ENCODE measurements around the gene RARG. TPM values are rescaled to one million over a fixed set of nuclear protein-coding genes. Genes with fewer than 3 reads are reported as not detected.

The RARG gene
- total RNA-seq, 6 experiments from 2014 or later = 47.2 to 80.5 (median 71.0) TPM

DNA sequence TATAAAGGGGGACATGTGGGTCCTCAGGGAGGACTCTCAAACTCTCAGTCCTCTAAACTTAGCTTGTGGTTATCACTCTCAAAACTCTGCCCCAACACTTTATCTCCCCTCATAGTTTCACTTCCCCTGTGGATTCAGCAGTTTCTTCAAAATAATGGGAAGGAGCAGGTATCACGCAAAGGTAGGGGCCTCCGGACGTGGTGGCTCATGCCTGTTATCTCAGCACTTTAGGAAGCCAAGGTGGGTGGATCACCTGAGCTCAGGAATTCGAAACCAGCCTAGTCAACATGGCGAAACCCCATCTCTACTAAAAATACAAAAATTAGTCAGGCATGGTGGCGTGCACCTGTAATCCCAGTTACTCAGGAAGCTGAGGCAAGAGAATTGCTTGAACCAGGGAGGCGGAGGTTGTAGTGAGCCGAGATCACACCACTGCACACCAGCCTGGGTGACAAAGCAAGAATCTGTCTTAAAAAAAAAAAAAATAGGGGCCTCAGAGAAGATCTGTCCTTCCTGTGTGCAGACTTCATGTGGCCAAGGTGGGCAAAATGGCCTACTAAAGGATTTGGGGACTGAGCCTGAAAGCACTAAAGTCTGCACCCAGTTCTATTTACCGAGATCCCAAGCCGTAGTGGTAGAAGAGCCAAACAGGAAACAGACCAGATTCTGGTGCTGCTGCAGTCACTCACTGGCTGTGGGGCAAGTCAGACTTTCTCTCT lies 31.4 kb downstream of the RARG start:
- Mint-ChIP-seq H3K27ac (peak overlapping the region; percentile 59), H3K36me3 (ENCODE audit: low read depth) (no peaks in the 10 kb centered on the region), H3K4me3 (no peak overlapping the region), H3K27me3 (ENCODE audit: insufficient read depth) (peaks cover 4% of the 10 kb centered on the region; the same call in 1 of the 2 replicates), H3K4me1 (ENCODE audit: low read depth) (peaks cover 30% of the 10 kb centered on the region), H3K9me3 (no peaks in the 10 kb centered on the region)
- no peak for DNase-seq
- TF ChIP-seq, protein P1, sequence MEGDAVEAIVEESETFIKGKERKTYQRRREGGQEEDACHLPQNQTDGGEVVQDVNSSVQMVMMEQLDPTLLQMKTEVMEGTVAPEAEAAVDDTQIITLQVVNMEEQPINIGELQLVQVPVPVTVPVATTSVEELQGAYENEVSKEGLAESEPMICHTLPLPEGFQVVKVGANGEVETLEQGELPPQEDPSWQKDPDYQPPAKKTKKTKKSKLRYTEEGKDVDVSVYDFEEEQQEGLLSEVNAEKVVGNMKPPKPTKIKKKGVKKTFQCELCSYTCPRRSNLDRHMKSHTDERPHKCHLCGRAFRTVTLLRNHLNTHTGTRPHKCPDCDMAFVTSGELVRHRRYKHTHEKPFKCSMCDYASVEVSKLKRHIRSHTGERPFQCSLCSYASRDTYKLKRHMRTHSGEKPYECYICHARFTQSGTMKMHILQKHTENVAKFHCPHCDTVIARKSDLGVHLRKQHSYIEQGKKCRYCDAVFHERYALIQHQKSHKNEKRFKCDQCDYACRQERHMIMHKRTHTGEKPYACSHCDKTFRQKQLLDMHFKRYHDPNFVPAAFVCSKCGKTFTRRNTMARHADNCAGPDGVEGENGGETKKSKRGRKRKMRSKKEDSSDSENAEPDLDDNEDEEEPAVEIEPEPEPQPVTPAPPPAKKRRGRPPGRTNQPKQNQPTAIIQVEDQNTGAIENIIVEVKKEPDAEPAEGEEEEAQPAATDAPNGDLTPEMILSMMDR (IDR thresholded peaks at IDR 0.05) = no peak

DNA sequence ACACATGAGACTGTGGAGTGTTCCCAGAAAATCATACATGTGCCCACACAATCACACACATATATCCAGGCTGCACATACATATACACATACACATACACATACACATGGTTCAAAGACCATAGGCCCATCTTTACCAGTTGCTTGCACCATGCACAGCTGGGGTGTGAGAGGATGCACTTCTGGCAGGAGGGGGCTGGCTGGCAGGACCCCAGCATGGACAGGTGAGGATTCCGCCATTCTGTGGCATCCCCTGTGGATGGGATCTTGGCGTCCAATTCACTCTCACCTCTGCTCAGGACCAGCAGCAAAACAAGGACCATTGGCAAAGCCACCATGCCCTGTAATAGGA lies 31.9 kb downstream of the RARG start:
- peaks cover 26% of the 10 kb centered on the region for H3K4me1 Mint-ChIP-seq (ENCODE audit: low read depth)
- TF ChIP-seq, protein P1 (IDR thresholded peaks at IDR 0.05) = no peak
- H3K27me3 Mint-ChIP-seq (ENCODE audit: insufficient read depth) = peaks cover 4% of the 10 kb centered on the region; the same call in 1 of the 2 replicates
- H3K36me3 Mint-ChIP-seq (ENCODE audit: low read depth) = no peaks in the 10 kb centered on the region
- no peak overlapping the region for H3K27ac Mint-ChIP-seq
- H3K4me3 Mint-ChIP-seq = no peak overlapping the region
- H3K9me3 Mint-ChIP-seq = no peaks in the 10 kb centered on the region
- DNase-seq = no peak

DNA sequence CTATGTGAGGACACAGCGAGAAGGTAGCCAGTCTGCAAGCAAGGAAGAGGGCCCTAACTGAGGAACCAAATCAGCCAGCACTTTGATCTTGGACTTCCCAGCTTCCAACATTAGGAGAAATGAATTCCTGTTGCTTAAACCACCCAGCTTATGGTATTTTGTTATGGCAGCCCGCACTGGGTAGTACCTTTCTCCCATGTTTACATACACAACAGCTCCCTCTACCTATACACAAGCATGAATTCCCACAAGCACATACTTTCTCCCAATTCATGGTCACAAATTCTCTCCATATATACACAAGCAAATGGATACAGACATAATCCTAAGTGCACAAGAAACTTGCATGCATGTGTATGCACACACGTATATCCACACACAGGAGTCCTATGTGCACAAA lies 32.3 kb downstream of the RARG start:
- Mint-ChIP-seq H3K4me3 (no peak overlapping the region), H3K9me3 (no peaks in the 10 kb centered on the region), H3K27ac (no peak overlapping the region), H3K4me1 (ENCODE audit: low read depth) (peaks cover 26% of the 10 kb centered on the region), H3K27me3 (ENCODE audit: insufficient read depth) (peaks cover 4% of the 10 kb centered on the region; the same call in 1 of the 2 replicates), H3K36me3 (ENCODE audit: low read depth) (no peaks in the 10 kb centered on the region)
- no peak for DNase-seq
- TF ChIP-seq, protein P1 (IDR thresholded peaks at IDR 0.05) = no peak

DNA sequence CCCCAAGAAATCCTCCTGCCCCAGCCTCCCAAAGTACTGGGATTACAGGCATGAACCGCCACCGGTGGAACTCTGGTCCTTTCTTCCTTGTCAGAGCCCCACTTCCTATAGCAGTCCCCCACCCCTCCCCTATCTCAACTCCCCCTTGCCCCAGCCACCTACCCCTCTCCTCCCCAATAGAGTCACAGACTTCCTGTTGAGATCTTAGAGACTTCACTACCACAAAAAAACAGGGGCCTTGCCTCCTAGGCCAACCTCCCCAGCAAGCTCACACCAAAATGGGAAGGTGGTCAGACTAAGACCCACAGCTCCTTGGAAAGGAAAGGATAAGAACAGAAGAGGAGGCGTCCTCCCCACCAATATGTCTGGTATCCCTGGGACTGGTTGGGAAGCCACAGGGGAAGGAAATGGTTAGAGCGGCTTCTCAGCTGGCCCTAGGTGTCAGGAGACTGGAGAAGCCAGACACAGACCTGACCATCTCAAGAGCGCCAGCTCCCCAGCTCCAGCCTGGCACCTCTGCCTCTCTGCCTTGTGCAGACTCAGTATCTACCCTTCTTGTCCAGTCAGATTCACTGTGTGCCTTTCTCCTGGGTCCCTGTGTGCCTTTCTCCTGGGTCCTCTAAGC lies 33.4 kb downstream of the RARG start:
- Mint-ChIP-seq H3K27me3 (ENCODE audit: insufficient read depth) (peaks cover 6% of the 10 kb centered on the region), H3K36me3 (ENCODE audit: low read depth) (no peaks in the 10 kb centered on the region), H3K4me1 (ENCODE audit: low read depth) (peaks cover 21% of the 10 kb centered on the region), H3K27ac (no peak overlapping the region), H3K9me3 (no peaks in the 10 kb centered on the region), H3K4me3 (no peak overlapping the region)
- DNase-seq = no peak
- TF ChIP-seq, protein P1 (IDR thresholded peaks at IDR 0.05) = no peak

DNA sequence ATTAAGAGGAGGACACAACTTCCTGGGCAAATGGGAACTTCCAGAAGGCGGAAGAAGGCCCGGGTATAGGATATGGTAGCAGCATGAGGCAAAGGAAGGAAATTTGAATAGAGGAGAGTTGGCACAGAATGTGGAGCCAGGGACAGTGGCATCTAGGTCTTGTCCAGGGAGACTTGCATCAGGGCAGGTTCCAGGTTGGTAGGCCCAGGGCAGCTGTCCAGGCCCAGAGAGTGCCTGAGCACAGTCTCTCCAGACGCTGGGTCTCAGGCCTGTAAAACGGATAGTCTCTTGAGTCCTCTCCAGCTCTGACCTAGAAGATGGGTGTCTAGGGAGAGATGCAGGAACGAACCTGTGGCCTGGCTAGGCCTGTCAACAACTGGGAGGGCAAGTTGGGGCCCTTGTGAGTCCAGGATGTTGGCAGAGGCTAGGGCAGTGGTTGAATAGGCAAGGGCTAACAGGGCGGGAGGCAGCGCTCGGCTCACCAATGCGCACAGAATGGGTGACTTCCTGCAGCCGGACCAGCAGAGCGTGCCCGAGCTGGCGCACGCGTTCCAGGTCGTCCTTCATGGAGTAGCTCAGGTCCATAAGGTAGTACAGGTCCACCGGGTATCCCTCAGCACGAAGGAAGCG lies 34.9 kb downstream of the RARG start:
- Mint-ChIP-seq H3K27me3 (ENCODE audit: insufficient read depth) (peaks cover 8% of the 10 kb centered on the region), H3K9me3 (no peaks in the 10 kb centered on the region), H3K27ac (no peak overlapping the region), H3K36me3 (ENCODE audit: low read depth) (no peaks in the 10 kb centered on the region), H3K4me1 (ENCODE audit: low read depth) (peaks cover 21% of the 10 kb centered on the region), H3K4me3 (no peak overlapping the region)
- TF ChIP-seq, protein P1 (IDR thresholded peaks at IDR 0.05) = no peak
- DNase-seq = no peak
